HepG2 (cell line): Measurements from ENCODE around the gene UBXN2A. TPM values are rescaled to one million over a fixed set of nuclear protein-coding genes. Genes with fewer than 3 reads are reported as not detected.

ENCODE experiments used
- BHLHE40 ChIP-seq: IDR thresholded peaks from 2 replicates; pipeline ENCODE4 v1.6.1; 2011; ENCODE audit warnings: low read length, improper control_type of control experiment
- CCDC6 ChIP-seq: sonication (generic); formaldehyde crosslinking; IDR thresholded peaks from 2 replicates; pipeline ENCODE4 v1.8.1; 2022; ENCODE audit warnings: mild to moderate bottlenecking, missing genetic modification reagents, moderate library complexity
- DPF2 ChIP-seq: sonication (generic); formaldehyde crosslinking; IDR thresholded peaks from 2 replicates; pipeline ENCODE4 v1.4.0; 2020; ENCODE audit warnings: mild to moderate bottlenecking, low read depth, missing genetic modification reagents, borderline replicate concordance
- FOXP1 ChIP-seq, 2 experiments: fragments of 450-650 bp in 1 of 2; IDR thresholded peaks; 2 replicates each; pipeline ENCODE4 v1.6.1; 2017 to 2018; ENCODE audit warnings: antibody characterized with exemption in 1 of 2
- HMGA1 ChIP-seq: sonication (generic); formaldehyde crosslinking; conservative IDR thresholded peaks from 2 replicates; pipeline ENCODE4 v1.4.0; 2020; ENCODE audit warnings: missing genetic modification reagents
- HNRNPL ChIP-seq: fragments of 200-400 bp; formaldehyde crosslinking; IDR thresholded peaks from 2 replicates; pipeline ENCODE4 v1.6.1; 2017; ENCODE audit warnings: mild to moderate bottlenecking, low read depth, low read length
- KDM6A ChIP-seq: IDR thresholded peaks from 2 replicates; pipeline ENCODE4 v1.6.1; 2016; ENCODE audit warnings: low read depth
- LBX2 ChIP-seq: sonication (generic); formaldehyde crosslinking; IDR thresholded peaks from 2 replicates; pipeline ENCODE4 v1.5.0; 2020; ENCODE audit warnings: missing genetic modification reagents, mild to moderate bottlenecking, borderline replicate concordance
- MIXL1 ChIP-seq: IDR thresholded peaks from 2 replicates; pipeline ENCODE4 v1.6.1; 2016
- NFE2 ChIP-seq: sonication (generic); formaldehyde crosslinking; IDR thresholded peaks from 2 replicates; pipeline ENCODE4 v1.4.0; 2020; ENCODE audit warnings: missing genetic modification reagents
- ONECUT2 ChIP-seq: sonication (generic); formaldehyde crosslinking; IDR thresholded peaks from 2 replicates; pipeline ENCODE4 v1.4.0; 2020; ENCODE audit warnings: missing genetic modification reagents
- PHB2 ChIP-seq: fragments of 450-650 bp; IDR thresholded peaks from 2 replicates; pipeline ENCODE4 v1.6.1; 2018; ENCODE audit not compliant: partially characterized antibody
- PHF5A ChIP-seq: IDR thresholded peaks from one replicate; pipeline ENCODE4 v1.6.1; 2018; ENCODE audit warnings: low read depth, missing genetic modification reagents; ENCODE audit not compliant: unreplicated experiment
- PHF8 ChIP-seq: sonication (generic); formaldehyde crosslinking; IDR thresholded peaks from 2 replicates; pipeline ENCODE4 v1.5.0; 2020; ENCODE audit warnings: missing genetic modification reagents
- RAD21 ChIP-seq: fragments of 450-650 bp; formaldehyde crosslinking; IDR thresholded peaks from 2 replicates; pipeline ENCODE4 v1.5.0; 2020; ENCODE audit warnings: mild to moderate bottlenecking
- SIN3A ChIP-seq: IDR thresholded peaks from 2 replicates; pipeline ENCODE4 v1.6.1; 2011; ENCODE audit warnings: low read depth, mild to moderate bottlenecking, control low read depth, low read length, borderline replicate concordance
- SIX4 ChIP-seq: sonication (generic); formaldehyde crosslinking; IDR thresholded peaks from 2 replicates; pipeline ENCODE4 v1.4.0; 2020; ENCODE audit warnings: missing genetic modification reagents
- SMAD3 ChIP-seq: sonication (generic); formaldehyde crosslinking; IDR thresholded peaks from 2 replicates; pipeline ENCODE4 v1.4.0; 2020; ENCODE audit warnings: missing genetic modification reagents
- SRF ChIP-seq: IDR thresholded peaks from 2 replicates; pipeline ENCODE4 v1.6.1; 2011; ENCODE audit warnings: mild to moderate bottlenecking, low read depth, low read length, moderate library complexity
- TAF1 ChIP-seq: sonication (generic); formaldehyde crosslinking; IDR thresholded peaks from 2 replicates; pipeline ENCODE4 v1.4.0; 2020; ENCODE audit warnings: missing genetic modification reagents
- TRIM22 ChIP-seq: fragments of 450-650 bp; IDR thresholded peaks from 2 replicates; pipeline ENCODE4 v1.6.1; 2017
- ZNF17 ChIP-seq: sonication (generic); formaldehyde crosslinking; IDR thresholded peaks from 2 replicates; pipeline ENCODE4 v1.5.0; 2020; ENCODE audit warnings: mild to moderate bottlenecking, missing genetic modification reagents
- ZNF280B ChIP-seq: sonication (generic); formaldehyde crosslinking; IDR thresholded peaks from 2 replicates; pipeline ENCODE4 v1.5.0; 2020; ENCODE audit warnings: missing genetic modification reagents, mild to moderate bottlenecking, borderline replicate concordance
- ZNF282 ChIP-seq: fragments of 450-650 bp; IDR thresholded peaks from 2 replicates; pipeline ENCODE4 v1.6.1; 2018; ENCODE audit not compliant: partially characterized antibody
- ZNF317 ChIP-seq: sonication (generic); formaldehyde crosslinking; IDR thresholded peaks from 2 replicates; pipeline ENCODE4 v1.5.0; 2020; ENCODE audit warnings: mild to moderate bottlenecking, missing genetic modification reagents
- ZNF414 ChIP-seq: sonication (generic); formaldehyde crosslinking; IDR thresholded peaks from 2 replicates; pipeline ENCODE4 v1.5.0; 2020; ENCODE audit warnings: missing genetic modification reagents
- ZNF616 ChIP-seq: sonication (generic); formaldehyde crosslinking; IDR thresholded peaks from 2 replicates; pipeline ENCODE4 v1.5.0; 2020; ENCODE audit warnings: low read depth, mild to moderate bottlenecking, missing genetic modification reagents
- ZNF660 ChIP-seq: sonication (generic); formaldehyde crosslinking; IDR thresholded peaks from 2 replicates; pipeline ENCODE4 v1.5.1; 2020; ENCODE audit warnings: mild to moderate bottlenecking, low read depth, missing genetic modification reagents, borderline replicate concordance
- ZNF790 ChIP-seq: sonication (generic); formaldehyde crosslinking; IDR thresholded peaks from 2 replicates; pipeline ENCODE4 v1.8.0; 2022; ENCODE audit warnings: missing genetic modification reagents, mild to moderate bottlenecking, borderline replicate concordance
- polyA plus RNA-seq, 8 experiments: library from polyadenylated mRNA; depleted of rRNA in 3 of 8; stranded (reverse) in 7 of 8; unstranded in 1 of 8; fragments of >200 nt; fragmentation: Illumina TruSeq in 4 of 8; extraction: Trizol in 4 of 8; gene quantifications; 2 replicates each; pipeline versions ENCODE4 v1.2.1 to v1.2.3, GENCODE V29; 2011 to 2016; ENCODE audit warnings: low read depth in 4 of 8, missing spikeins in 1 of 8, mixed read lengths in 1 of 8; ENCODE audit not compliant: insufficient read depth in 1 of 8
- total RNA-seq, 5 experiments: library from RNA; depleted of rRNA; stranded (reverse); fragments of >200 nt; fragmentation: Illumina TruSeq; extraction: Trizol; gene quantifications; 2 replicates each; pipeline ENCODE4 v1.2.3, GENCODE V29; 2016; ENCODE audit warnings: low read depth in 1 of 5

Gene UBXN2A
- total and polyA plus RNA-seq, 2 of the 13 experiments (the other 11 are each of a cell fraction or from before 2014, with no cell fraction given): 8.3 to 20.9 TPM

- no peak for TF ChIP-seq TRIM22
- peak; percentile 9; the same call in 1 of the 2 replicates for TF ChIP-seq BHLHE40
- no peak for TF ChIP-seq PHB2
- TF ChIP-seq KDM6A (CRISPR knock-in tag): 0 out of 2 replicates have a peak, but pooled peaks have one; percentile 27
- peak; percentile 76 for TF ChIP-seq MIXL1 (CRISPR knock-in tag)
- TF ChIP-seq PHF8 (CRISPR knock-in tag): peak; percentile 96
- peak; percentile 85; the same call in 1 of the 2 replicates for TF ChIP-seq ZNF414
- 0 out of 2 replicates have a peak, but pooled peaks have one; percentile 42 for TF ChIP-seq SIX4
- no peak for TF ChIP-seq DPF2
- TF ChIP-seq PHF5A (CRISPR knock-in tag): peak; percentile 95
- TF ChIP-seq ZNF17 (CRISPR knock-in tag): no peak
- peak; percentile 83 for TF ChIP-seq SMAD3 (CRISPR knock-in tag)
- no peak for TF ChIP-seq ZNF282
- TF ChIP-seq CCDC6: peak; percentile 94
- peak; percentile 28; the same call in 1 of the 2 replicates for TF ChIP-seq SRF
- TF ChIP-seq HNRNPL: peak; percentile 15; the same call in 1 of the 2 replicates
- 0 out of 2 replicates have a peak, but pooled peaks have one; percentile 87 for TF ChIP-seq ZNF616 (CRISPR knock-in tag)
- no peak for TF ChIP-seq ZNF790
- TF ChIP-seq ZNF317 (CRISPR knock-in tag): peak; percentile 78
- TF ChIP-seq HMGA1 (CRISPR knock-in tag): no peak
- TF ChIP-seq ZNF280B (CRISPR knock-in tag): peak; percentile 68; the same call in 1 of the 2 replicates
- TF ChIP-seq FOXP1 (IDR thresholded peaks at IDR 0.05): no peak
- peak; percentile 38; the same call in 1 of the 2 replicates for TF ChIP-seq FOXP1 (CRISPR knock-in tag; IDR thresholded peaks at IDR 0.05)
- TF ChIP-seq SIN3A: peak; percentile 80
- peak; percentile 99 for TF ChIP-seq RAD21 (CRISPR knock-in tag)
- TF ChIP-seq NFE2 (CRISPR knock-in tag): no peak
- TF ChIP-seq ZNF660: no peak; the same call in 1 of the 2 replicates
- peak; percentile 53; the same call in 1 of the 2 replicates for TF ChIP-seq LBX2 (CRISPR knock-in tag)
- TF ChIP-seq TAF1 (CRISPR knock-in tag): peak; percentile 96
- no peak for TF ChIP-seq ONECUT2 (CRISPR knock-in tag)
These were observed 13.3 kb upstream of the UBXN2A start, which contains the start of gene ATAD2B (continued) for GRCh38 chr2:23926750-23927571.
